Osteoblast (primary cell): ENCODE measurements around the gene CCDC24. TPM values are rescaled to one million over a fixed set of nuclear protein-coding genes. Genes with fewer than 3 reads are reported as not detected.

Source experiments
- DNase-seq: peaks from one replicate; pipeline ENCODE4 v3.0.0; 2011; ENCODE audit warnings: low spot score, mixed read lengths; ENCODE audit not compliant: insufficient read length; ENCODE audit errors: missing footprints
- H2AFZ ChIP-seq: 2 replicates; pipeline ENCODE4 v1.6.0; 2011; ENCODE audit warnings: mild to moderate bottlenecking, low read length
- H3K27ac ChIP-seq: 2 replicates; pipeline ENCODE4 v1.5.1; 2011; ENCODE audit warnings: mild to moderate bottlenecking, low read depth, low read length, moderate library complexity
- H3K27me3 ChIP-seq: 2 replicates; pipeline ENCODE4 v1.6.0; 2012; ENCODE audit warnings: mild to moderate bottlenecking, control low read depth, inconsistent platforms, low read length, moderate library complexity; ENCODE audit not compliant: insufficient read depth
- H3K36me3 ChIP-seq: 2 replicates; pipeline ENCODE4 v1.5.1; 2011; ENCODE audit warnings: mild to moderate bottlenecking, low read length, control low read depth, moderate library complexity; ENCODE audit not compliant: insufficient read depth
- H3K4me1 ChIP-seq: 2 replicates; pipeline ENCODE4 v1.5.1; 2011; ENCODE audit warnings: mild to moderate bottlenecking, low read length, control low read depth, moderate library complexity; ENCODE audit not compliant: insufficient read depth
- H3K4me2 ChIP-seq: 2 replicates; pipeline ENCODE4 v1.6.0; 2011; ENCODE audit warnings: mild to moderate bottlenecking, low read length; ENCODE audit not compliant: insufficient read depth
- H3K4me3 ChIP-seq: fragments of 200-600 bp; sonication (generic); 3 replicates; pipeline ENCODE4 v1.5.1; 2012; ENCODE audit warnings: mild to moderate bottlenecking, low read length, inconsistent platforms; ENCODE audit not compliant: insufficient read depth
- H3K79me2 ChIP-seq: 2 replicates; pipeline ENCODE4 v1.6.0; 2012; ENCODE audit warnings: mild to moderate bottlenecking, low read length, control low read depth, inconsistent platforms; ENCODE audit not compliant: insufficient read depth
- H3K9me3 ChIP-seq: 2 replicates; pipeline ENCODE4 v1.5.1; 2011; ENCODE audit warnings: low read depth, low read length, control low read depth
- H4K20me1 ChIP-seq: 2 replicates; pipeline ENCODE4 v1.6.0; 2012; ENCODE audit warnings: mild to moderate bottlenecking, low read length, control low read depth; ENCODE audit not compliant: insufficient read depth
- total RNA-seq: library from RNA; depleted of rRNA; stranded (reverse); fragments of >200 nt; gene quantifications from 2 replicates; pipeline ENCODE4 v1.2.3, GENCODE V29; 2012
- TF ChIP-seq, protein P1 (sequence below): IDR thresholded peaks from 2 replicates; pipeline ENCODE4 v1.5.1; 2011; ENCODE audit warnings: mild to moderate bottlenecking, low read depth, low read length, moderate library complexity; ENCODE audit errors: extremely low read depth

CCDC24 gene
- total RNA-seq, 1 donor = 2.9 TPM

DNA sequence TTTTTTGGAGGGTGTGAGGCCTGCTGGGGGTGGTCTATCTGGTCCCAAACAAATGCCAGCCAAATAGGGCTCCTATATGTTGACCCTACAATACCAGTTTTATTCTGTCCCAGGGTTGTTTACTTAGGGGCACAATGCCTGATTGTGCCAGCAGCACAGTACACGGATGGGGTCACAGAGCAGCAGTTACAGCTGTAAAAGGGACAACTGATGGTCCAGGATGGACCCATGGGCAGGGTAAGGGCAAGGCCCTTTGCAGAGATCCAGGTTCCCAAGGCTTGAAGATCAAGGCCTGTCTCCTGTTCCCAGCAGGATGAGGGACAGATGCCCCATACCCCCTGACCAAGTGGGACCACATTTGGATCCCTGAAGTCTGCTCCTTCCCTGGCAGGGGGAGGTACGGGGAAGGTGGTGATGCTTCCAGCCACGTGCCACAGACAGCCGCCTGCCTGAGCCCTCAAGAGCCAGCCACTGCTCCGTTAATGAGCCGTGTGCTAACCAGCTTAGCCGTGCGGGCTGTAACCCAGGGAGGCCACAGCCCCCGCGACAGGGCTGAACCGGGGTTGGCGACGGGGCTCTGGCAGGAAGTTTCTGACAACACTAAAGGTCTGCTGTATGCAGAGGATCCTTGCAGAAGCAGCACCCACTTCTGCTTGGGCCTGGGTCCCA is 21.7 kb downstream of the CCDC24 start:
- peaks cover 27% of the 10 kb centered on the region for H3K4me1 ChIP-seq
- TF ChIP-seq, protein P1, sequence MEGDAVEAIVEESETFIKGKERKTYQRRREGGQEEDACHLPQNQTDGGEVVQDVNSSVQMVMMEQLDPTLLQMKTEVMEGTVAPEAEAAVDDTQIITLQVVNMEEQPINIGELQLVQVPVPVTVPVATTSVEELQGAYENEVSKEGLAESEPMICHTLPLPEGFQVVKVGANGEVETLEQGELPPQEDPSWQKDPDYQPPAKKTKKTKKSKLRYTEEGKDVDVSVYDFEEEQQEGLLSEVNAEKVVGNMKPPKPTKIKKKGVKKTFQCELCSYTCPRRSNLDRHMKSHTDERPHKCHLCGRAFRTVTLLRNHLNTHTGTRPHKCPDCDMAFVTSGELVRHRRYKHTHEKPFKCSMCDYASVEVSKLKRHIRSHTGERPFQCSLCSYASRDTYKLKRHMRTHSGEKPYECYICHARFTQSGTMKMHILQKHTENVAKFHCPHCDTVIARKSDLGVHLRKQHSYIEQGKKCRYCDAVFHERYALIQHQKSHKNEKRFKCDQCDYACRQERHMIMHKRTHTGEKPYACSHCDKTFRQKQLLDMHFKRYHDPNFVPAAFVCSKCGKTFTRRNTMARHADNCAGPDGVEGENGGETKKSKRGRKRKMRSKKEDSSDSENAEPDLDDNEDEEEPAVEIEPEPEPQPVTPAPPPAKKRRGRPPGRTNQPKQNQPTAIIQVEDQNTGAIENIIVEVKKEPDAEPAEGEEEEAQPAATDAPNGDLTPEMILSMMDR = no peak
- no peaks in the 10 kb centered on the region for H3K36me3 ChIP-seq
- H3K4me2 ChIP-seq = no peak overlapping the region
- no peaks in the 10 kb centered on the region for H4K20me1 ChIP-seq
- H2AFZ ChIP-seq = no peak overlapping the region
- H3K27ac ChIP-seq = no peak overlapping the region
- H3K4me3 ChIP-seq = no peak overlapping the region
- DNase-seq = no peak
- H3K27me3 ChIP-seq = no peaks in the 10 kb centered on the region
- H3K9me3 ChIP-seq = no peaks in the 10 kb centered on the region
- H3K79me2 ChIP-seq = no peaks in the 10 kb centered on the region

DNA sequence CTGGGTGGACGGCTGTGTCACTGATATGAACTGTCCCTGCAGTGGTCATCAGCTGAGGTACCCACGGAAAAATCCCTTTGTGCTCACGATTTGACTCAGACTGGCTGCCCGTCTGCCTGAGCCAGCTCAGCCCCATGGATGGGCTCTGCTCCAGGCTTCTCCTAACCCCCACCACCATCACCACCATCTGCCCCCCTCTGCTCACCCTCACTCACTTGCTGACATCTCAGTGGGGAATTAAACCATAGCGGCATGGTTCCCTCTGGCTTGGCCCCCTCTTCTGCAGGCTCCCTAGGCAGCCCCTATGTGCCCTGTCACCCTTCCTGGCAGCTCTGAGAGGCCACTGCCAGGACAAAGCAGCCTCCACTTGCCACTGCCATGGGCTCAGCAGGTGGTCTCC is 22.6 kb downstream of the CCDC24 start:
- Histone ChIP-seq H4K20me1 (no peaks in the 10 kb centered on the region), H3K79me2 (no peaks in the 10 kb centered on the region), H3K36me3 (no peaks in the 10 kb centered on the region), H3K4me1 (peaks cover 27% of the 10 kb centered on the region), H3K4me3 (no peak overlapping the region), H3K27me3 (no peaks in the 10 kb centered on the region), H3K4me2 (no peak overlapping the region), H3K9me3 (no peaks in the 10 kb centered on the region), H3K27ac (no peak overlapping the region), H2AFZ (no peak overlapping the region)
- TF ChIP-seq, protein P1 = no peak
- peak; percentile 82 for DNase-seq

DNA sequence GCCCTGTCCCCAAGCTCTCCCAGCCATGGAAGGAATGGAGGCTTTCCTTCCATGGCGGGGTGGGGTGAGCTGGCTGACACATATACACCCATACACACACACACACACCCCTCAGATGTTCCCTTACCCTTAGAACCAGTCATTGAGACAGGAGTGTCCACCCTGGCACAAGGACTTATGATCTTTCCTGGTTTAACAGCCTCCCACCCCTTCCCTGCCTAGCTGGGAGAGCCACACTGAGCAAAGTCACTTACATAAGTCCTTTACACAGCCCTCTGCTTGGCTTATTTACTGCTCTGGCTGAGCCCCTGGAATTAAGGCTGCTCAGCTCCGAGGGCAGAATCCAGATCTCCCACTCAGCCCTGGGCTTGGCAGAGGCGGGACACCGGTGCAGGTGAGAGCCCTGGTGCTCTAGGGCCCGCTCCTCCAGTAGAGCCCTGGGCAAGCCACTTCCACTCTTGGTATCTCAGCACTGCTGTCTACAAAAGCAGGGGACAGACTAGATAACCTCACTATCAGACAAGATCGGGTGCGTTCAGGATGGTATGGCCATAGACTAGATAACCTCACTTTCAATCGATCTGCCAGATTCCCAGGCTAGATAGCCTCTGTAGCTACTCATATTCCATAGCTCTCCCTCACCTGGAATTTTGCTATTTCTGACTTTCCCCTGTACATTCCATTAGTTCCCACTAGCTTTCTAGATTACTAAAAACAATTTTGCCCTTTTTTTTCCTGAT is 23.1 kb downstream of the CCDC24 start:
- H3K4me3 ChIP-seq = no peak overlapping the region
- H4K20me1 ChIP-seq = no peaks in the 10 kb centered on the region
- no peak overlapping the region for H3K4me2 ChIP-seq
- no peaks in the 10 kb centered on the region for H3K9me3 ChIP-seq
- no peak overlapping the region for H2AFZ ChIP-seq
- DNase-seq = no peak
- no peaks in the 10 kb centered on the region for H3K79me2 ChIP-seq
- TF ChIP-seq, protein P1 = no peak
- no peaks in the 10 kb centered on the region for H3K36me3 ChIP-seq
- H3K4me1 ChIP-seq = peaks cover 27% of the 10 kb centered on the region
- no peak overlapping the region for H3K27ac ChIP-seq
- H3K27me3 ChIP-seq = no peaks in the 10 kb centered on the region

DNA sequence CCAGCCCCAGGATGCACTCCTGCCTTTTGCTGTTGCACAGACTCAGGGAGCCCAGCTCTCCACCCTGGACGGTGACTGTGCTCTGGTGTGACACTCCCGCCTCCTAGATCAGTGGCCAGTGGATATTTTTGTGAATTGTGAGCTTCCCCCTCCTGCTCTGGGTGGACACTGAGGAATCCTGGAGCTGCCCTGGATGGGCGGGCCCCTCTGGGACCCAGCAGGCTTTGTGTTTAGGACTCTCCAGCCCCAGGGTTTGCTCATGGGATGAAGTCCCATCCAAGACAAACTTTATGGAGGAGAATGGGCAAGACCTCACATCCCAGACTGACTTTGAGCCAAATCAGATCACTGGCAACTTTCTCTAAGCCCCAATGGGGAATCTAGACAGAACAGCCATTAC is 23.8 kb downstream of the CCDC24 start:
- peaks cover 27% of the 10 kb centered on the region for H3K4me1 ChIP-seq
- peak; percentile 87 for DNase-seq
- H3K4me3 ChIP-seq = no peak overlapping the region
- H3K9me3 ChIP-seq = no peaks in the 10 kb centered on the region
- H2AFZ ChIP-seq = peak overlapping the region; percentile 18
- H4K20me1 ChIP-seq = no peaks in the 10 kb centered on the region
- no peaks in the 10 kb centered on the region for H3K79me2 ChIP-seq
- no peak overlapping the region for H3K27ac ChIP-seq
- TF ChIP-seq, protein P1 = no peak
- no peaks in the 10 kb centered on the region for H3K27me3 ChIP-seq
- H3K36me3 ChIP-seq = no peaks in the 10 kb centered on the region
- H3K4me2 ChIP-seq = peak overlapping the region; percentile 47
